ENCODE measurements around the gene FN1. TPM values are rescaled to one million over a fixed set of nuclear protein-coding genes. Genes with fewer than 3 reads are reported as not detected.

Gene FN1
- total RNA-seq (2022; extraction: Qiagen RNA extraction) = 179 to 290 TPM (median 198 TPM) in 5 replicates

DNA sequence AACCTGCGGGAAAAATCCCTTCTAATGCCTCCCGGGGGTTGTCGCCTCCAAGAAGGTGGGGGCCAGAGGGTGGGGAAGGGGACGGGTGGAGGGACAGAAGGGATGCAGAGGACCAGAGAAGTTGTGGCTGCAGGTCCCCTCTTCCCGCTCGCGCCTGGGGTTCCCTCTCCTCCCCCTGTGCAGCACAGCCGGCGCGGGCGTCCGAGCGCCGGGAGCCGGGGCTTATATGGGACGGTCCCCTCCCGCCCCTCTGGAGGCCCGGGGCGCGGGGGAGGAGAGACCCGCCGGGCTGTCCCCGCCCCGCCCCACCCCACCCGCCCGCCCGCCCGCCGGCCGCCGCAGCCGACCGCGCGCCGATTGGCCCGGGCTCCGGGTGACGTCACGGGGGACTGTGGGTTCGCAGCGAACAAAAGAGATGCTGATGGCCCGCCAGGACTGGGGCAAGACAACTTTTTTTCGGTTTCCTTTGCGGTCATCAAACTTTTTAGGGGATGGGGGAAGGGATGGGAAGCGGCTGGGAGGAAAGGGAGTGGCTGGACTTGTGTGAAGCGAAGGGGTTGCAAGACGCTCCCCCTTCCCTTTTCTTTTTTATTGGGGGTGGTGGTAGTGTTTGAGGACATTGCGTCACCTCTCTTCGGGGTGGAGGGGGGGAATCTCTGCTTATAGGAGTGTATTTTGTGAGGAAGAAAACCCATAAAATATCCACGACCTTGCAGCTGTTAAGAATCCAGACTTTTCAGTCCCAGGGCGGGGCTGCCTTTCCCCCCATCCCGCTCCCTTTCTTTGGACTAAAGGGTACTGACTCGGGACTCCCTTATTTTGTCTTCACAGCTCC, at the start of gene FN1:
TSS of gene FN1 (minus strand) at position 199 of the 835 bp plus-strand sequence. CDS start 266 bp downstream, outside the sequence.

DNA sequence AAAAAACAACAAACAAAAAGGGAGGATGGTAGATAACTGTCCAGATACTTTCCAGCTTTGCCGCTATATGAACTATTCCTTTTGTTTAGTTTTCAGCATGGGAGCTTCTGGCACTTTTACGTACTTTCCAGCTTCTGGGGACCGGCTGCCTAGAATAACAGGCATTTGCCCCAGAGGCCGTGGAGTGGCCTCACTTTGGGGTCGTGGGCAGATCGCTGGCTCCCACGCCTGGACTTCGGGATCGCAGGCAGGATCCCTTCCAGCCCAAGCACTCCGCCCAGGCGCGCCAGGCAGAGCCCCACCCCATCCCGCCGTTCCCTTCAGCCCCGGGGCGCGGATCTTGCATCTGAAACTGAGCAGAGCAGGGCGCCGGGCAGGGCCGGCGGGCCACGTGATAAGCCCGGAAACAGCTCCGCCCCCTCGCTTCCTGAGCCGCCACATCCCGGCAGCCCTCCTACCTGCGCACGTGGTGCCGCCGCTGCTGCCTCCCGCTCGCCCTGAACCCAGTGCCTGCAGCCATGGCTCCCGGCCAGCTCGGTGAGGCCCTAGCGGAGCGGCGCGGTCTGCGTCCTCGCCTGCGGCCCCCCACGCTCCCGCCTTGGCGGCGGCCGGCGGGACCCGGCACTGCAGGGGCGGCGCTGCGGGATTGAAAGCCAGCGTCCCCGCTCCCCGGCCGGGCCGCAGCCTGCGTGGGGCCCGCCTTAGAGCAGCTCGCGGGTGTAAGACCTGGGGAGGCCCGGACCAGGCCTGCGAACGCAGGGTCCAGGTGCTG, 124.1 kb downstream of the FN1 start, which contains the start of gene ATIC:
TSS of gene ATIC (plus strand) at position 435 of the 772 bp plus-strand sequence. CDS start at position 519, 84 bp downstream.

Other genes with a start within 250 kb of the FN1 start
- 197 to 212 TPM (median 202 TPM) in 5 replicates for gene ATIC, start 124.0 kb downstream of the FN1 start, total RNA-seq (2022; extraction: Qiagen RNA extraction)